ENCODE results near the gene METTL16. TPM values are rescaled to one million over a fixed set of nuclear protein-coding genes. Genes with fewer than 3 reads are reported as not detected.
A peak's percentile ranks its signal among the peaks of the same experiment; 100 is the strongest.

METTL16 gene
- total RNA-seq, 6 donors from 2014 or later = 20.3 to 37.2 (median 30.6) TPM

- no peak for TF ChIP-seq EP300 (IDR thresholded peaks at IDR 0.05)
- TF ChIP-seq POLR2A (IDR thresholded peaks at IDR 0.05) = no peak
- TF ChIP-seq, protein P1, sequence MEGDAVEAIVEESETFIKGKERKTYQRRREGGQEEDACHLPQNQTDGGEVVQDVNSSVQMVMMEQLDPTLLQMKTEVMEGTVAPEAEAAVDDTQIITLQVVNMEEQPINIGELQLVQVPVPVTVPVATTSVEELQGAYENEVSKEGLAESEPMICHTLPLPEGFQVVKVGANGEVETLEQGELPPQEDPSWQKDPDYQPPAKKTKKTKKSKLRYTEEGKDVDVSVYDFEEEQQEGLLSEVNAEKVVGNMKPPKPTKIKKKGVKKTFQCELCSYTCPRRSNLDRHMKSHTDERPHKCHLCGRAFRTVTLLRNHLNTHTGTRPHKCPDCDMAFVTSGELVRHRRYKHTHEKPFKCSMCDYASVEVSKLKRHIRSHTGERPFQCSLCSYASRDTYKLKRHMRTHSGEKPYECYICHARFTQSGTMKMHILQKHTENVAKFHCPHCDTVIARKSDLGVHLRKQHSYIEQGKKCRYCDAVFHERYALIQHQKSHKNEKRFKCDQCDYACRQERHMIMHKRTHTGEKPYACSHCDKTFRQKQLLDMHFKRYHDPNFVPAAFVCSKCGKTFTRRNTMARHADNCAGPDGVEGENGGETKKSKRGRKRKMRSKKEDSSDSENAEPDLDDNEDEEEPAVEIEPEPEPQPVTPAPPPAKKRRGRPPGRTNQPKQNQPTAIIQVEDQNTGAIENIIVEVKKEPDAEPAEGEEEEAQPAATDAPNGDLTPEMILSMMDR (IDR thresholded peaks at IDR 0.05) = no peak
- TF ChIP-seq POLR2AphosphoS5 (IDR thresholded peaks at IDR 0.05) = no peak
These were observed 139.0 kb downstream of the METTL16 start for GRCh38 chr17:2372681-2373080.

DNA sequence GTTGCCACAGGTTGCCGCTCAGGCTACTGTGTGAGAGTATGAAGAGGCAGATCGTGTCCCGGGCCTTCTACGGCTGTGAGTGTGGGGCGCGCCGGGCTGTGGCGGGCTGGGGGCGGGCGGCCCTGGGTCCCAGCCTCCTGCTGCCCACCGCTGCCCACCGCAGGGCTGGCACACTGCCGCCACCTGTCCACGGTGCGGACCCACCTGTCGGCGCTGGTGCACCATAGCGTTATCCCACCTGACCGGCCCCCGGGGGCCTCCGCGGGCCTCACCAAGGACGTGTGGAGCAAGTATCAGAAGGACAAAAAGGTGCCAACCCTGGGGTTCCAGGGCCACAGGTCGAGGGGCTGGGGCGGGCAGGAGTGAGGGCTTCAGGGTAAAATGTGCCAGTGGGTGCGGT is 139.5 kb downstream of the METTL16 start:
- Histone ChIP-seq H3K4me3 (no peak overlapping the region), H3K9me3 (no peaks in the 10 kb centered on the region), H3K36me3 (peaks cover 4 to 64% (median 45%) of the 10 kb centered on the region in 4 donors), H3K4me1 (no peaks in the 10 kb centered on the region), H3K27ac (no peak overlapping the region), H3K27me3 (no peaks in the 10 kb centered on the region)
- no peak for ATAC-seq (ENCODE audit: low FRiP score in 2 of 2)
- TF ChIP-seq POLR2AphosphoS5 (IDR thresholded peaks at IDR 0.05) (no peak), POLR2A (IDR thresholded peaks at IDR 0.05) (no peak), EP300 (IDR thresholded peaks at IDR 0.05) (no peak)
- TF ChIP-seq, protein P1 (IDR thresholded peaks at IDR 0.05) = no peak
- 96% methylated on average over 26 of the region's 26 CpGs; no CpG with 5 or more reads in 1 of the 2 donors for WGBS, 2 donors
- peak in 1 of 2 donors; percentile 79 for DNase-seq

More at GRCh38 chr17:2372681-2373080, 139.0 kb downstream of the METTL16 start:
- H3K4me1 ChIP-seq = no peaks in the 10 kb centered on the region
- no peaks in the 10 kb centered on the region for H3K27me3 ChIP-seq
- H3K9me3 ChIP-seq = no peaks in the 10 kb centered on the region
- WGBS, 2 donors = 93 to 95% methylated on average over 16 of the region's 16 CpGs
- no peak for DNase-seq
- no peak for ATAC-seq (ENCODE audit: low FRiP score in 2 of 2)
- H3K4me3 ChIP-seq = no peak overlapping the region
- H3K36me3 ChIP-seq = peaks cover 4 to 64% (median 45%) of the 10 kb centered on the region in 4 donors
- H3K27ac ChIP-seq = no peak overlapping the region

GRCh38 chr17:2371183-2372130 is 140.2 kb downstream of the METTL16 start:
- Histone ChIP-seq H3K27ac (no peak overlapping the region), H3K4me3 (no peak overlapping the region), H3K9me3 (no peaks in the 10 kb centered on the region), H3K4me1 (no peaks in the 10 kb centered on the region), H3K27me3 (no peaks in the 10 kb centered on the region), H3K36me3 (peaks cover 4 to 64% (median 42%) of the 10 kb centered on the region in 4 donors)
- no peak for ATAC-seq (ENCODE audit: low FRiP score in 2 of 2)
- TF ChIP-seq EP300 (IDR thresholded peaks at IDR 0.05) (no peak), POLR2AphosphoS5 (IDR thresholded peaks at IDR 0.05) (no peak), POLR2A (IDR thresholded peaks at IDR 0.05) (no peak)
- TF ChIP-seq, protein P1 (IDR thresholded peaks at IDR 0.05) = no peak
- whole genome bisulfite sequencing, 2 donors = 91 to 92% methylated on average over 25 to 30 of the region's 30 CpGs
- peak in 1 of 2 donors; percentile 62 for DNase-seq

- TF ChIP-seq EP300 (IDR thresholded peaks at IDR 0.05) (no peak), POLR2AphosphoS5 (IDR thresholded peaks at IDR 0.05) (no peak), POLR2A (IDR thresholded peaks at IDR 0.05) (no peak)
- TF ChIP-seq, protein P1 (IDR thresholded peaks at IDR 0.05) = no peak
- H3K4me3 ChIP-seq = no peak overlapping the region
- 75 to 87% methylated on average over 4 to 11 of the region's 11 CpGs for WGBS, 2 donors
These were observed 141.5 kb downstream of the METTL16 start for GRCh38 chr17:2370211-2370589.

More at GRCh38 chr17:2370211-2370589, 141.5 kb downstream of the METTL16 start:
- no peaks in the 10 kb centered on the region for H3K27me3 ChIP-seq
- H3K27ac ChIP-seq = no peak overlapping the region
- H3K36me3 ChIP-seq = peaks cover 0 to 61% (median 38%) of the 10 kb centered on the region in 4 donors
- DNase-seq = peak in 1 of 2 donors; percentile 80
- no peaks in the 10 kb centered on the region for H3K9me3 ChIP-seq
- no peaks in the 10 kb centered on the region for H3K4me1 ChIP-seq
- no peak for ATAC-seq (ENCODE audit: low FRiP score in 2 of 2)
